Breast epithelium (tissue), 4 donors: ENCODE measurements around the gene TMEM250. TPM values are rescaled to one million over a fixed set of nuclear protein-coding genes. Genes with fewer than 3 reads are reported as not detected.

Source experiments
- DNase-seq, 2 donors: peaks; one replicate each; pipeline ENCODE4 v3.0.0-alpha.2; 2019; ENCODE audit warnings: low spot score in 2 of 2
- H3K27ac ChIP-seq, 2 donors: fragments of 200-600 bp; sonication (generic) in 1 of 2; one replicate each; pipeline ENCODE4 v1.5.1; 2016 to 2019; ENCODE audit warnings: mild to moderate bottlenecking in 1 of 2
- H3K27me3 ChIP-seq, 2 donors: fragments of 200-600 bp; sonication (generic) in 1 of 2; one replicate each; pipeline versions ENCODE4 v1.5.1 to v1.6.0; 2017 to 2019; ENCODE audit warnings: control low read depth in 1 of 2, mild to moderate bottlenecking in 1 of 2
- H3K36me3 ChIP-seq: fragments of 200-600 bp; one replicate; pipeline ENCODE4 v1.5.1; 2019
- H3K4me1 ChIP-seq, 2 donors: fragments of 200-600 bp; sonication (generic); one replicate each; pipeline ENCODE4 v1.5.1; 2016 to 2019; ENCODE audit warnings: control low read depth in 1 of 2
- H3K4me3 ChIP-seq, 3 donors: fragments of 200-600 bp; sonication (generic); 1 replicate in 2 of 3; 2 replicates in 1 of 3; pipeline ENCODE4 v1.5.1; 2016 to 2019; ENCODE audit warnings: mild to moderate bottlenecking in 3 of 3, moderate library complexity in 2 of 3
- H3K9me3 ChIP-seq, 2 donors: fragments of 200-600 bp; sonication (generic) in 1 of 2; one replicate each; pipeline ENCODE4 v1.5.1; 2016 to 2019; ENCODE audit warnings: control low read depth in 1 of 2
- CTCF ChIP-seq, 3 donors: fragments of 450-650 bp; IDR thresholded peaks; one replicate each; pipeline ENCODE4 v1.5.1; 2016 to 2017; ENCODE audit warnings: antibody characterized with exemption in 3 of 3, mild to moderate bottlenecking in 3 of 3, moderate library complexity in 3 of 3
- POLR2A ChIP-seq: fragments of 450-650 bp; IDR thresholded peaks from one replicate; pipeline ENCODE4 v1.6.1; 2016; ENCODE audit warnings: antibody characterized with exemption, mild to moderate bottlenecking, moderate library complexity
- POLR2AphosphoS5 ChIP-seq, 3 donors: sonication (generic); formaldehyde crosslinking; IDR thresholded peaks; one replicate each; pipeline ENCODE4 v1.6.1; 2017; ENCODE audit warnings: antibody characterized with exemption in 3 of 3
- intact Hi-C: fragments of 100-400 bp; cut with DNase I; formaldehyde crosslinking; loops from one replicate; pipeline ENCODE4 v1.15.1; 2023; ENCODE audit warnings: low total_unique reads
- total RNA-seq, 3 donors: library from RNA; depleted of rRNA; stranded (reverse); fragments of >200 nt; gene quantifications; one replicate each; pipeline ENCODE4 v1.1.0, GENCODE V29; 2016

TMEM250 gene
- total RNA-seq, 3 donors from 2014 or later, result 24.9 to 29.5 (median 26.1) TPM

- DNase-seq, result no peak
- H3K9me3 ChIP-seq, result no peaks in the 10 kb centered on the region
- intact Hi-C loops, result no loop called here
- H3K27ac ChIP-seq, result no peak overlapping the region
- TF ChIP-seq CTCF (IDR thresholded peaks at IDR 0.05) (no peak), POLR2A (no peak), POLR2AphosphoS5 (IDR thresholded peaks at IDR 0.05) (no peak)
- no peaks in the 10 kb centered on the region for H3K36me3 ChIP-seq
- H3K27me3 ChIP-seq, result peaks cover 8 to 71% of the 10 kb centered on the region in 2 donors
- H3K4me1 ChIP-seq, result peaks cover 0 to 3% of the 10 kb centered on the region in 2 donors
- no peak overlapping the region for H3K4me3 ChIP-seq
These were observed 9.8 kb upstream of the TMEM250 start for GRCh38 chr9:136128436-136128835.

GRCh38 chr9:136127313-136127712, 8.6 kb upstream of the TMEM250 start:
- no peaks in the 10 kb centered on the region for H3K36me3 ChIP-seq
- no peak overlapping the region for H3K4me3 ChIP-seq
- intact Hi-C loops, result no loop called here
- H3K27me3 ChIP-seq, result peaks cover 3 to 65% of the 10 kb centered on the region in 2 donors
- no peak overlapping the region for H3K27ac ChIP-seq
- TF ChIP-seq POLR2AphosphoS5 (IDR thresholded peaks at IDR 0.05) (no peak), CTCF (IDR thresholded peaks at IDR 0.05) (no peak), POLR2A (no peak)
- no peaks in the 10 kb centered on the region for H3K9me3 ChIP-seq
- DNase-seq, result no peak
- peaks cover 0 to 7% of the 10 kb centered on the region in 2 donors for H3K4me1 ChIP-seq

GRCh38 chr9:136124976-136125692, 6.5 kb upstream of the TMEM250 start:
- no peak overlapping the region for H3K27ac ChIP-seq
- H3K36me3 ChIP-seq, result no peaks in the 10 kb centered on the region
- DNase-seq, result no peak
- intact Hi-C loops, result loop anchor here (5.0 kb wide), 1 partner anchor 153 kb away; no protein-coding TSS in a partner anchor
- peaks cover 0 to 7% of the 10 kb centered on the region in 2 donors for H3K4me1 ChIP-seq
- H3K27me3 ChIP-seq, result peaks cover 0 to 45% of the 10 kb centered on the region in 2 donors
- H3K4me3 ChIP-seq, result no peak overlapping the region
- no peak for TF ChIP-seq CTCF (IDR thresholded peaks at IDR 0.05)
- TF ChIP-seq POLR2A, result no peak
- no peak for TF ChIP-seq POLR2AphosphoS5 (IDR thresholded peaks at IDR 0.05)
- no peaks in the 10 kb centered on the region for H3K9me3 ChIP-seq

GRCh38 chr9:136122425-136123383, 4.0 kb upstream of the TMEM250 start:
- peaks cover 0 to 28% of the 10 kb centered on the region in 2 donors for H3K27me3 ChIP-seq
- peak; percentile 55 to 70 for DNase-seq
- intact Hi-C loops, result loop anchor here (5.0 kb wide), 1 partner anchor 150 kb away; no protein-coding TSS in a partner anchor
- no peak overlapping the region for H3K27ac ChIP-seq
- peaks cover 2 to 8% of the 10 kb centered on the region in 2 donors for H3K4me1 ChIP-seq
- TF ChIP-seq CTCF (IDR thresholded peaks at IDR 0.05) (peak; percentile 77 to 97 (median 95)), POLR2AphosphoS5 (IDR thresholded peaks at IDR 0.05) (no peak), POLR2A (no peak)
- H3K4me3 ChIP-seq, result peak overlapping the region in 1 of 3 donors; percentile 39
- no peaks in the 10 kb centered on the region for H3K9me3 ChIP-seq
- no peaks in the 10 kb centered on the region for H3K36me3 ChIP-seq
